Superior temporal gyrus (tissue), 1 donor: Measurements from ENCODE around the gene MEGF6.

Experiments
- DNase-seq: peaks from one replicate; pipeline ENCODE4 v3.0.0-alpha.2; 2016; ENCODE audit errors: extremely low spot score

Gene MEGF6

DNA sequence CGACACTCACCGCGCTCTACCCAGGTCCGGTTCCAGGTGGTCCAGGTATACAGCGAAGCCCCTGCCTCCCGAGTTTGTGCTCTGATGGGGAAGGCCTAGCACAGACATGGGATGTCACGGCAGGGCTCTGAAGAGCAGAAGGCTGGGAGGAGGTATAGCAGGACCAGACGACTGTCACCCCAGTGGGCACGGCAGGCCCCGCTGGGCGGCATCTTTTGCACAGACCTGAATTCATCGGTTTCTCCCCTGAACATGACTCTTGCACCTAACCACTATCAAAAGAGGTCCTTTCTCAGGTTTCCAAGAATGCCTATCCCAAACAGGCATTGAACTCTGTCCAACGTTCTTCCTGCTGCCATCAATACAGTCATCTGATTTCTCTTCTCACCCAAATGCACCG lies 126.3 kb downstream of the MEGF6 start:
- no peak for DNase-seq

DNA sequence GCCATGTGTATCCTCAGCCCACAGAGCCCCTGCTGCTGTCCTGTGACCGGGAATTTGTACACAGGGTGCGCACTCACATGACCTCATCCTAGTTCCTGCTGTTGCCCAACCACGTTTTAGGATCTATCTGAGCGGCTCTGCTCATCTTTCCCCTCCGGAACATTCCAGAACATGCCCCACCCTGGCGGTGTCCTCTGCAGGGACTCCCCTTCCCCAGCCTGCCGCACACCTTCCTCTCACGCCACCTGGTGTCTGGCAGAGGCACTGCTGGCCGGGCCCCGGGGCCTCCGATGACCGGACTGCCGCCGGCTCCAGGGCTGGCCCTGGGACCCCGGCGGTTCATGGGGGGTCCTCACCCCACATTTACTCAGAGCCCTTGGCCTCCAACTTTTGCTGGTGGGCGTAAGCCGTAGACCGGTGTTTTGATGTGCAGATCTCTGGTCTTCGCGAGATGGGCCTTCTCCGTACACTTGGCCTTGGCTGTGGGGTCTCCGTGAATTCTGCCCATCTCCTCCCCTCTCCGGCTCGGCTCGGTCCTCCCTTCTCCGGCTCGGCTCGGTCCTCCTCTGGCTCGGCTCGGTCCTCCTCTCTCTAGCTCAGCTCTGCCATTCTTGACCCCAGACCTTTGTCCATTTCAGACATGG lies 127.4 kb downstream of the MEGF6 start:
- DNase-seq: peak; percentile 27

DNA sequence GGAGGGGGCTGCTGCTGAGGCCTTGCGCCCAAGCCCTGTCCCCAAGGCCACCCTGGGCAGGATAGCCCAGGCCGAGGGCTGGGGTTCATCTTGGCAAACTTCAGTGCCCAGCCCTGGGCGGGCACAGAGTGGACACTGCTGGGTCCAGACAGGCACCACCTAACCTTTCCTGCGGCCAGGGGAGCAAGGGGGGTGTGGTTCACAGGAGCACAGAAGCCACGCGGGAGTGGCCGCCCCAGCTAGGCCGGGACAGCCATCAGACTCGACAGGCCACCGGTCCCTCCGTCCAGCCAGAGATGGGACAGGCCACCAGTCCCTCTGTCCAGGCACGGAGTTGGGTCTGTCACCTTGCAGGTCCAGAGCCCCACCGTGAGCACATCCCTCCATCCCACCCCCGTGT lies 127.9 kb downstream of the MEGF6 start:
- DNase-seq: no peak

DNA sequence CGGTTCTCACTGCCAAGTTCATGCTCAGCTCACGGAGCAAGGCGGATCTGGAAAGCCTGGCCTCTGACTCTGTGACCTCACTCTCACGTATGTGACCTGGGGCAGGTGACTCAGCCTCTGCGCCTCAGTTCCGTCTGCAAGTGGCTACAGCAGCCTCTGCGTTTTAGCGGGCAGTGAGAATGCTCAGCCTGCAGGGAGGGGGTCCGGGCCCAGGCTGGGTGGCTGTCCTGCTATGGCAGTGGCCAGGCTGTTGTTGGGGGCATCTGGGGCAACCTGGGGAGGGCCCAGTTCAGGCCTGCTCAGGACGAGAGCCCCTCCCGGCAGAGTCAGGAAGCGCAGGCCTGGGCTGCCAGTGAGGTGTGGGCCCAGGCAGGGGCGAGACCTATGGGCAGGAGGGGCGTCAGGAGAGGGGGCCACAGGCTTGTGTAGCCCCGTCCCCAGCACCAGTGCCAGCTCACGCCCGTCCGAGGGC lies 128.9 kb downstream of the MEGF6 start:
- no peak for DNase-seq

GRCh38 chr1:3481836-3482375 lies 129.4 kb downstream of the MEGF6 start:
- DNase-seq: no peak

DNA sequence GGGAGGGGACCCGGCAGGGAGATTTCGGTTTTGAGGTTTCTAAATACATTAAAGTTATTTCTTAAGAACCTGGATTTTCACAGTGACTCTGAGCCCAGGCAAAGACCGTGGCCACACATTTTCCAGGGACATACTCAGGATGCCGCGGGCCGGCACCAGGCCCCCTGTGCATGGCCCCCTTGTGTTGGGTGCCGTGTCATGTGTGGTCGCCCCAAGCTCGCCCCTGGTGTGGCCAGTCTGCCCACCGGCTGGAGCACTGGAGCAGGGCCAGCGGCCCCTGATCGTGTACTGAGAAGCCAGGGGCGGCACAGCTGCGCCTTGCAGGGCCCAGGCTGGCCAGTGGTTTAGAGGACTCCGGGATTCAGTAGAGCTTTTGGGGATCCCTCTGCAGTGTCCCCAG lies 130.3 kb downstream of the MEGF6 start:
- no peak for DNase-seq

DNA sequence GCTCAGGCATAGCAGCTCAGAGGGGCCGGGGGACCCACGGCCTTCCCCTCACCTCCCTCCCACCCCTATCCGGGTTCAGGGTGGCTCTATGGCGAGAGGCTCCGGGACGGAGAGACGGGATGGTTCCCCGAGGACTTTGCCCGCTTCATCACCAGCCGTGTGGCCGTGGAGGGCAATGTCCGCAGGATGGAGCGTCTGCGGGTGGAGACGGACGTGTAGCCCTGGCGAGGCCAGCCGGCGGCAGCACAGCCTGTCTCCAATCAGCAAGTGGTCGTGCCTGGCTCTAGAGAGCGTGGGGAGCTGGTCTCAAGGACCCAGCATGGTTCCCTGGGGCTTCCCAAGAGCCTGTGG lies 131.0 kb downstream of the MEGF6 start:
- DNase-seq: no peak

DNA sequence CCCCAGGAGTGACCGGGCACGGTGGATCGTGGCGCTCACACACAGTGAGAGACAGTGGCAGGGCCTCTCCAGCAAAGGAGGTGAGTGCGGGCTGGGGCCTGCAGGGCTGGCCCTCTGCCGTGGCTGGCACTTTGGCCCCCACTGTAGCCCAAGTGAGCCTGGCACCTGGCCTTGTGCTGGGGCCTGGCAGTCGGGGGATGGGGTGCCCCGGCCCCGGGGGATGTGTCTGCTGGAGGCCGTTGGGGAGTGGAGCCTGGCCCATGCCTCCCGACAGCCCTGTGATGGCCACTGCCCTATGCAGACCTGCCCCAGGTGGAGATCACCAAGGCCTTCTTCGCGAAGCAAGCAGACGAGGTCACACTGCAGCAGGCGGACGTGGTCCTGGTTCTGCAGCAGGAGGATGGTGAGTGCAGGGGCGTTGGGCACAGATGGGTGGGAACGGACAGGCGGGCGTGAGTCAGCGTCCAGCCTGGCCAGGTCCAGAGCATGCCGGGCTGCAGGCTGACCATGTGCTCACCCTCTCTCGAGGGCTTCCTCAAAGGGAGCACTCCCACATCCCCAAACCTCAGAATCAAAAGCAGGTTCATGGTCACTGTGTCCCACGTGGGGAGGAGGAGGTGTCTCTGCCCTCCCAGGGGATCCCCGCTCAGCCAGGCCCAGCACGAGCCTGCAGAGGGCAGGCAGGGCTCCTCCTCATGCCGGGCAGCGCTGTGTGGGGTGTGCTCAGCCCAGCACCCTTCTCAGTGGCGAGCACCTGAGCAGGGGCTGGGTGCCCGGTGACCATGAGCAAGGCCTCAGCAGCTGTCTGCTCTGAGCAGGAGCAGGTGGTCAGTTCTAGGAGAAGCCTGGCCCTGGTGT lies 131.6 kb downstream of the MEGF6 start:
- DNase-seq: no peak

- DNase-seq: no peak
These were observed 133.1 kb downstream of the MEGF6 start for GRCh38 chr1:3478187-3478586.

GRCh38 chr1:3477241-3477995 lies 133.9 kb downstream of the MEGF6 start:
- no peak for DNase-seq

- no peak for DNase-seq
These were observed 134.6 kb downstream of the MEGF6 start for GRCh38 chr1:3476666-3477065.

DNA sequence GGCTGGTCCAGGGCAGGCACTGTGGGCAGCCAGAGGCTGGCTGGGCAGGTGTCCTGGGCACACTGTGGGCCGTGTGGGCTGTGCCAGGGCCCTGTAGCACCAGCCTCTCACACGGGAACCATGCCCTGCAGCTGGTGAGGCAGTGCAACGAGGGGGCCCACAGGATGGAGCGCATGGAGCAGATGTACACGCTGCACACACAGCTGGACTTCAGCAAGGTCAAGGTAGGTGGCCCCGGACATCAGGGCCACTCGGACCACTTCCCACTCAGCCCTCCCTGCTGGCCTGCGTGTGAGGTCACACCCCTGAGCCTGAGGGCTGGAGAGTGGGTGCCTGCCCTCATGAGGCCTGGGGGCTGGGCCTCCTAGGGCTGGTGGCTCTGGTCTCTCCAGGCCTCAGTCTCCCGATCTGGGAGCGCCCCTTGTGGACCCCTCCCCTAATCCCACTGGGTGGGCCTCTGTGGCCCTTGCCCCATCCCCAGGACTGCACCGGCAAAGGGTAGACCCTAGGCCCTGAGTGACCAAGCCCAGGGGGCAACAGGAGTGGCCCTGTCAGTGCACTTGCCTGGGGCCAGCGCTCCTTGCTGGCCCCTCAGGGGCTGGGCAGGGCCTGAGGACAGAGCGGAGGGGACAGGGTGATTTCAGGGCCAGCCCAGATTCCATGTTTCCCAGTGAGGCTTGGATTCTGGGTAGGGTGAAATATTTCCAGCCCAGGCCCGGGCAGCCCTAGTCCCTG lies 135.3 kb downstream of the MEGF6 start:
- no peak for DNase-seq

- no peak for DNase-seq
These were observed 136.9 kb downstream of the MEGF6 start for GRCh38 chr1:3474421-3474820.

- no peak for DNase-seq
These were observed 137.3 kb downstream of the MEGF6 start for GRCh38 chr1:3474016-3474415.

DNA sequence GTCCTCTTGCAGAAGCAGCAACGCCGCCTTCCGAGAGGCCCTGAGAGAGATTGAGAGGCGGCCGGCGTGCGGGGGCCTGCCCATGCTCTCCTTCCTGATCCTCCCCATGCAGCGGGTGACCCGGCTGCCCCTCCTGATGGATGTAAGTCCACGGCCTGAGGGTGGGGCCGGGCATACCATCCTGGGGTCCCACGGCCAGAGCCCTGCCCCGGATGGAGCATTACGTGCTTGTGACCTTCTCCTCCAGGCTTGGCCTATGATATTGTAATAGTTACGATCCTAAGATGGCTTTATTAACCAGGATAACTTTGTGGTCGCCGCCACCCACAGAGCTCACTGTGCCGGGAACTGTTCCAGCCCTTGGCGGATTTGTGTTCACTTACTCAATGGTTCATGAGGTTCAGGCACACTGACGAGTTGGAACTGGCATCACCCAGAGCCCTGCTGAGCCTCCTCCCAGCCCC lies 137.9 kb downstream of the MEGF6 start:
- DNase-seq: no peak

DNA sequence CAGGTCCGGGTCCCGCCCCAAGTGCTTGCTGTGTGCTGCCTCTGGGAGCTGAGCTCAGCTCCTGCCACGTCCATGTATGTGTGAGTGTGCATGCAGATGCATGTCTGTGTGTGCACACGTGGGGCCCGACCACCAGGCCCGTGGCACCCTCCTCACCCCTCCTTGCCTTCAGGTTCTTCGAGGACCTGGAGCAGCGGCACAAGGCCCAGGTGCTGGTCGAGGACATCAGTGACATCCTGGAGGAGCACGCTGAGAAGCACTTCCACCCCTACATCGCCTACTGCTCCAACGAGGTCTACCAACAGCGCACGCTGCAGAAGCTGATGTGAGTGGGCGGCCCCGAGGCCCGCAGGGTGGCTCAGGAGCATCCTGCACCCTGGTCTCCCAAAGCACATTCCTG lies 138.4 kb downstream of the MEGF6 start:
- no peak for DNase-seq

DNA sequence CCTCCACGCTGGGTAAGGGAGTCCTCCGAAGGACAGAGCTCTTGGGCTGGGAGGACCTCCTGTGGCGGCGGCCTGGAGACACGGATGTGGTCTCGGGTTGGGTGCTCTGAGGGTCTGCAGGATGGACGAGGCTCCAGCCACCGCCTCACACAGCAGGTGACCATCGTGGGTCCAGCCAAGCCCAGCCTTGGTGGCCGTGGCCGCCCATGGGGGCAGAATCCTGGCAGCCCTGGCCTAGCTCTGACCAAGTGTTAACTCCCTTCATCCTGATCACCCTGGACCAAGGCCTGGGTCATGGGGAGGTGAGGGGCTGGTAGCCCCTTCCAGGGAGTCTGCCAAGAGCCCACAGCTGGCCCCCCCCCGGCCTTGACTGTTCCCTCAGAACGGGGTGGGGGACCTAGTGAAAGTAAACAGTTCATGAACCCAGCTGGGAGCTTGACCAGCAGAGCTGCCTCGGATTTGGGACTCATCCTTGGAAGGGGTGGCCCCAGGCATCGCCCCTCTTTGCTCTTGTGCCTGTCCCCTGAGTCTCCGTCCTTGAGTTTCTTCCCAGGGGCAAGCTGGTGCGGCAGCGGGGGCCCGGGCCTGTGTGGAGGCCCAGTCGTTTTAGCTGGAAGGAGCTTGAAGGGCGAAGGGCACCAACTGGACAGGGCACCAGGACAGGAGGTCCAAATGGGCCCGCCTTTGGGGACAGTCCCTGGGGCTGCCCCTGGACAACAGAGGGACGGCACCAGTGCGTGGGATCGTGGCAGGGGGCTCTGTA lies 139.0 kb downstream of the MEGF6 start:
- DNase-seq: no peak

GRCh38 chr1:3471356-3472087 lies 139.8 kb downstream of the MEGF6 start:
- no peak for DNase-seq

- no peak for DNase-seq
These were observed 140.5 kb downstream of the MEGF6 start for GRCh38 chr1:3470650-3471355.
